Thoracic aorta (tissue), 2 donors: ENCODE measurements around the gene P3H2. TPM values are rescaled to one million over a fixed set of nuclear protein-coding genes. Genes with fewer than 3 reads are reported as not detected.

Experiments
- ATAC-seq: fragments of 150-250 bp; one replicate; pipeline ENCODE4 v1.8.0; 2017; ENCODE audit warnings: low read depth; ENCODE audit not compliant: insufficient number of reproducible peaks, low FRiP score
- DNase-seq: peaks from one replicate; pipeline ENCODE4 v3.0.0-alpha.2; 2020; ENCODE audit warnings: low spot score
- H3K27ac ChIP-seq, 2 donors: fragments of 200-600 bp; sonication (generic); 1 replicate in 1 of 2; 2 replicates in 1 of 2; pipeline ENCODE4 v1.5.1; 2016; ENCODE audit warnings: mild to moderate bottlenecking in 2 of 2, moderate library complexity in 2 of 2
- H3K27me3 ChIP-seq: fragments of 200-600 bp; sonication (generic); replicated peaks from 2 replicates; pipeline ENCODE4 v1.6.0; 2016; ENCODE audit warnings: mild to moderate bottlenecking; ENCODE audit not compliant: insufficient read depth
- H3K36me3 ChIP-seq: fragments of 200-600 bp; sonication (generic); one replicate; pipeline ENCODE4 v1.5.1; 2016
- H3K4me1 ChIP-seq, 2 donors: fragments of 200-600 bp; sonication (generic); 1 replicate in 1 of 2; 2 replicates in 1 of 2; pipeline versions ENCODE4 v1.5.1 to v1.6.0; 2016; ENCODE audit warnings: low read depth in 2 of 2, mild to moderate bottlenecking in 1 of 2; ENCODE audit not compliant: control insufficient read depth in 1 of 2
- H3K4me3 ChIP-seq: fragments of 200-600 bp; sonication (generic); 2 replicates; pipeline ENCODE4 v1.5.1; 2016; ENCODE audit warnings: mild to moderate bottlenecking
- H3K9me3 ChIP-seq: fragments of 200-600 bp; sonication (generic); 2 replicates; pipeline ENCODE4 v1.5.1; 2016
- CTCF ChIP-seq: fragments of 200-600 bp; sonication (generic); IDR thresholded peaks from one replicate; pipeline ENCODE4 v1.5.1; 2019; ENCODE audit warnings: antibody characterized with exemption
- total RNA-seq, 2 donors: library from RNA; depleted of rRNA; stranded (reverse); fragments of >200 nt; gene quantifications; one replicate each; pipeline versions ENCODE4 v1.1.0 to v1.2.3, GENCODE V29; 2016

P3H2 gene
- total RNA-seq, 2 donors from 2014 or later = 19.3 to 28.4 TPM

GRCh38 chr3:190042558-190042957, 78.1 kb downstream of the P3H2 start:
- no peaks in the 10 kb centered on the region for H3K36me3 ChIP-seq
- H3K4me1 ChIP-seq = peaks cover 4 to 5% of the 10 kb centered on the region in 2 donors
- TF ChIP-seq CTCF = no peak
- H3K27me3 ChIP-seq = no peaks in the 10 kb centered on the region
- ATAC-seq (no peak), DNase-seq (no peak)
- H3K4me3 ChIP-seq = no peak overlapping the region
- no peaks in the 10 kb centered on the region for H3K9me3 ChIP-seq
- no peak overlapping the region for H3K27ac ChIP-seq

- H3K36me3 ChIP-seq = no peaks in the 10 kb centered on the region
- ATAC-seq (no peak), DNase-seq (no peak)
- H3K9me3 ChIP-seq = no peaks in the 10 kb centered on the region
- H3K27me3 ChIP-seq = no peaks in the 10 kb centered on the region
- no peak overlapping the region for H3K4me3 ChIP-seq
- H3K27ac ChIP-seq = no peak overlapping the region
- H3K4me1 ChIP-seq = peaks cover 4 to 5% of the 10 kb centered on the region in 2 donors
- TF ChIP-seq CTCF = no peak
Observed at GRCh38 chr3:190041333-190042041, 79.2 kb downstream of the P3H2 start.

GRCh38 chr3:190040145-190040544, 80.6 kb downstream of the P3H2 start:
- H3K27ac ChIP-seq = no peak overlapping the region
- DNase-seq (no peak), ATAC-seq (no peak)
- TF ChIP-seq CTCF = no peak
- H3K9me3 ChIP-seq = no peaks in the 10 kb centered on the region
- no peaks in the 10 kb centered on the region for H3K36me3 ChIP-seq
- no peak overlapping the region for H3K4me3 ChIP-seq
- peaks cover 4 to 5% of the 10 kb centered on the region in 2 donors for H3K4me1 ChIP-seq
- no peaks in the 10 kb centered on the region for H3K27me3 ChIP-seq

GRCh38 chr3:190038050-190038933, 82.4 kb downstream of the P3H2 start:
- ATAC-seq (no peak), DNase-seq (no peak)
- Histone ChIP-seq H3K9me3 (no peaks in the 10 kb centered on the region), H3K4me3 (no peak overlapping the region), H3K4me1 (peaks cover 4 to 5% of the 10 kb centered on the region in 2 donors), H3K27me3 (no peaks in the 10 kb centered on the region), H3K27ac (no peak overlapping the region), H3K36me3 (no peaks in the 10 kb centered on the region)
- TF ChIP-seq CTCF = no peak

GRCh38 chr3:190036631-190037030, 84.1 kb downstream of the P3H2 start:
- H3K9me3 ChIP-seq = no peaks in the 10 kb centered on the region
- H3K27ac ChIP-seq = no peak overlapping the region
- ATAC-seq (no peak), DNase-seq (no peak)
- TF ChIP-seq CTCF = no peak
- H3K27me3 ChIP-seq = no peaks in the 10 kb centered on the region
- H3K36me3 ChIP-seq = no peaks in the 10 kb centered on the region
- H3K4me1 ChIP-seq = peaks cover 11 to 12% of the 10 kb centered on the region in 2 donors
- H3K4me3 ChIP-seq = no peak overlapping the region
